IMR-90 (cell line): ENCODE results near the gene IKBKE. TPM values are rescaled to one million over a fixed set of nuclear protein-coding genes. Genes with fewer than 3 reads are reported as not detected.

Experiments
- ATAC-seq: fragments of 200-7000 bp; cut with Tn5 transposase; 2 replicates; pipeline ENCODE4 v1.9.1; 2020; ENCODE audit warnings: low read depth, mild to moderate bottlenecking, moderate library complexity
- BruUV-seq: library from RNA; stranded (reverse); fragments of 400-500 nt; replicated peaks from 2 replicates; lab custom pipeline; 2021; lab: Mats Ljungman, UMichigan
- CTCF ChIA-PET: fragments of 300-600 bp; formaldehyde crosslinking; extraction: SDS; loops from one replicate; lab custom pipeline; 2021; ENCODE audit warnings: antibody characterized with exemption; lab: Yijun Ruan, JAX
- POLR2A ChIA-PET: fragments of 300-600 bp; sonication (Branson Sonifier 250); formaldehyde crosslinking; loops from one replicate; lab custom pipeline; 2022; ENCODE audit warnings: antibody characterized with exemption; ENCODE audit not compliant: unreplicated experiment; lab: Charles Lee
- DNase-seq: peaks from one replicate; pipeline ENCODE4 v3.0.0; 2013
- H2AFZ ChIP-seq: replicated peaks from 2 replicates; pipeline ENCODE3; 2013; ENCODE audit warnings: low read length, mild to moderate bottlenecking; ENCODE audit not compliant: poor library complexity
- H2AK5ac ChIP-seq: 2 replicates; pipeline ENCODE4 v1.6.1; 2013; ENCODE audit warnings: low read depth, low read length, inconsistent platforms
- H2AK9ac ChIP-seq: replicated peaks from 2 replicates; pipeline ENCODE3; 2013; ENCODE audit warnings: mild to moderate bottlenecking, low read depth, low read length, moderate library complexity; ENCODE audit not compliant: poor library complexity
- H2BK120ac ChIP-seq: 2 replicates; pipeline ENCODE4 v1.6.1; 2013; ENCODE audit warnings: low read depth, low read length, inconsistent platforms
- H2BK15ac ChIP-seq: 3 replicates; pipeline ENCODE4 v1.6.1; 2013; ENCODE audit warnings: low read depth, low read length, inconsistent platforms
- H2BK20ac ChIP-seq: 2 replicates; pipeline ENCODE4 v1.6.1; 2013; ENCODE audit warnings: low read depth, mild to moderate bottlenecking, inconsistent platforms, low read length, moderate library complexity
- H2BK5ac ChIP-seq: 2 replicates; pipeline ENCODE4 v1.6.1; 2013; ENCODE audit warnings: mild to moderate bottlenecking, low read depth, low read length, inconsistent platforms; ENCODE audit not compliant: poor library complexity, severe bottlenecking
- H3K14ac ChIP-seq: replicated peaks from 2 replicates; pipeline ENCODE4 v1.6.1; 2013; ENCODE audit warnings: low read depth, low read length, inconsistent platforms
- H3K18ac ChIP-seq: 2 replicates; pipeline ENCODE4 v1.6.1; 2013; ENCODE audit warnings: low read depth, low read length, control low read depth
- H3K23ac ChIP-seq: 2 replicates; pipeline ENCODE4 v1.6.1; 2013; ENCODE audit warnings: low read depth, low read length, inconsistent platforms
- H3K27ac ChIP-seq: 2 replicates; pipeline ENCODE4 v1.5.1; 2013; ENCODE audit warnings: mild to moderate bottlenecking, control low read depth, low read length; ENCODE audit not compliant: insufficient read depth
- H3K27me3 ChIP-seq: 2 replicates; pipeline ENCODE4 v1.6.1; 2013; ENCODE audit warnings: low read length; ENCODE audit not compliant: control insufficient read depth, insufficient read depth
- H3K36me3 ChIP-seq: 2 replicates; pipeline ENCODE4 v1.6.1; 2013; ENCODE audit warnings: low read length, mixed read lengths; ENCODE audit not compliant: control insufficient read depth, insufficient read depth
- H3K4ac ChIP-seq: 2 replicates; pipeline ENCODE4 v1.6.1; 2013; ENCODE audit warnings: low read depth, low read length, inconsistent platforms
- H3K4me1 ChIP-seq: 2 replicates; pipeline ENCODE4 v1.6.1; 2013; ENCODE audit warnings: low read length, mixed read lengths; ENCODE audit not compliant: control insufficient read depth, insufficient read depth
- H3K4me2 ChIP-seq: 2 replicates; pipeline ENCODE4 v1.6.1; 2013; ENCODE audit warnings: low read depth, mild to moderate bottlenecking, control low read depth, low read length, moderate library complexity
- H3K4me3 ChIP-seq: 2 replicates; pipeline ENCODE4 v1.5.1; 2013; ENCODE audit warnings: low read depth, mild to moderate bottlenecking, control low read depth, low read length, moderate library complexity; ENCODE audit not compliant: insufficient read depth
- H3K56ac ChIP-seq: 2 replicates; pipeline ENCODE4 v1.6.1; 2013; ENCODE audit warnings: low read length, inconsistent platforms; ENCODE audit not compliant: insufficient read depth; ENCODE audit errors: extremely low read depth
- H3K79me1 ChIP-seq, 2 experiments: 2 replicates each; pipeline ENCODE4 v1.6.1; 2013; ENCODE audit warnings: low read length in 2 of 2, inconsistent platforms in 1 of 2, low read depth in 1 of 2
- H3K9ac ChIP-seq: 2 replicates; pipeline ENCODE4 v1.6.1; 2013; ENCODE audit warnings: low read depth, low read length, control low read depth
- H3K9me1 ChIP-seq: 2 replicates; pipeline ENCODE4 v1.6.1; 2013; ENCODE audit warnings: low read length, inconsistent platforms; ENCODE audit not compliant: insufficient read depth
- H3K9me3 ChIP-seq: 2 replicates; pipeline ENCODE4 v1.6.1; 2013; ENCODE audit warnings: low read length; ENCODE audit not compliant: control insufficient read depth, insufficient read depth
- H4K20me1 ChIP-seq: 2 replicates; pipeline ENCODE4 v1.6.1; 2013; ENCODE audit warnings: low read length, inconsistent platforms; ENCODE audit not compliant: insufficient read depth
- H4K5ac ChIP-seq: 2 replicates; pipeline ENCODE4 v1.6.1; 2013; ENCODE audit warnings: mild to moderate bottlenecking, low read depth, low read length, control low read depth
- H4K8ac ChIP-seq, 2 experiments: 2 replicates each; pipeline ENCODE4 v1.6.1; 2013; ENCODE audit warnings: low read depth in 2 of 2, low read length in 2 of 2, control low read depth in 1 of 2, inconsistent platforms in 1 of 2
- H4K91ac ChIP-seq: 2 replicates; pipeline ENCODE4 v1.6.1; 2013; ENCODE audit warnings: low read depth, low read length, inconsistent platforms; ENCODE audit not compliant: insufficient read depth
- BHLHE40 ChIP-seq: fragments of 150-350 bp; IDR thresholded peaks from 2 replicates; pipeline ENCODE4 v1.6.1; 2016; ENCODE audit warnings: mild to moderate bottlenecking, low read depth, low read length
- CEBPB ChIP-seq: IDR thresholded peaks from 2 replicates; pipeline ENCODE4 v1.6.1; 2012; ENCODE audit warnings: low read depth, low read length, improper control_type of control experiment
- CHD1 ChIP-seq: IDR thresholded peaks from 2 replicates; pipeline ENCODE4 v1.6.1; 2012; ENCODE audit warnings: low read depth, low read length, improper control_type of control experiment
- FOS ChIP-seq: fragments of 150-350 bp; IDR thresholded peaks from 2 replicates; pipeline ENCODE4 v1.6.1; 2016; ENCODE audit warnings: low read depth, low read length
- MAZ ChIP-seq: IDR thresholded peaks from 2 replicates; pipeline ENCODE4 v1.6.1; 2012; ENCODE audit warnings: low read depth, mild to moderate bottlenecking, low read length, improper control_type of control experiment, moderate library complexity, borderline replicate concordance
- NFE2L2 ChIP-seq: fragments of 150-350 bp; IDR thresholded peaks from 2 replicates; pipeline ENCODE4 v1.6.1; 2016; ENCODE audit warnings: low read depth, mild to moderate bottlenecking, low read length
- POLR2A ChIP-seq: IDR thresholded peaks from 2 replicates; pipeline ENCODE4 v1.6.1; 2012; ENCODE audit warnings: mild to moderate bottlenecking, low read depth, low read length
- RAD21 ChIP-seq: IDR thresholded peaks from 2 replicates; pipeline ENCODE4 v1.6.1; 2012; ENCODE audit warnings: low read length, improper control_type of control experiment
- RCOR1 ChIP-seq: IDR thresholded peaks from 2 replicates; pipeline ENCODE4 v1.6.1; 2012; ENCODE audit warnings: mild to moderate bottlenecking, low read length, improper control_type of control experiment; ENCODE audit not compliant: insufficient replicate concordance
- RFX5 ChIP-seq: IDR thresholded peaks from 2 replicates; pipeline ENCODE4 v1.8.0; 2012; ENCODE audit warnings: low read depth, mild to moderate bottlenecking, low read length, moderate library complexity
- SMC3 ChIP-seq: fragments of 150-350 bp; IDR thresholded peaks from 2 replicates; pipeline ENCODE4 v1.6.1; 2016; ENCODE audit warnings: low read depth, mild to moderate bottlenecking, antibody characterized with exemption, low read length, moderate library complexity
- WGBS, 2 experiments: methylation state at CpG; one replicate each; pipeline versions ENCODE4 v1.1.5 to v1.1.7; 2013; ENCODE audit warnings: missing lambda C conversion rate in 2 of 2; ENCODE audit not compliant: insufficient read length in 1 of 2; ENCODE audit errors: extremely low coverage in 2 of 2; 5-methylcytosine and 5-hydroxymethylcytosine counted together
- dilution Hi-C: fragments of 300-500 bp; cut with HindIII; formaldehyde crosslinking; loops from one replicate; pipeline ENCODE4 v1.14.3; 2018; ENCODE audit warnings: low sequenced_read_pairs; ENCODE audit not compliant: unreplicated experiment
- in situ Hi-C: fragments of 300-500 bp; cut with MboI; formaldehyde crosslinking; loops from 3 replicates; pipeline ENCODE4 v1.14.3; 2019; ENCODE audit warnings: low sequenced_read_pairs, inconsistent platforms, mixed read lengths
- intact Hi-C: fragments of 100-400 bp; cut with micrococcal nuclease; formaldehyde crosslinking; loops from 2 replicates; pipeline ENCODE4 v1.10.0; 2022
- polyA plus RNA-seq, 3 experiments: library from polyadenylated mRNA; depleted of rRNA; stranded (reverse); fragments of >200 nt; gene quantifications; 2 replicates each; pipeline ENCODE4 v1.2.3, GENCODE V29; 2012; ENCODE audit warnings: low replicate concordance in 1 of 3
- total RNA-seq: library from RNA; depleted of rRNA; stranded (reverse); fragments of >200 nt; gene quantifications from 2 replicates; pipeline ENCODE4 v1.2.3, GENCODE V29; 2012
- TF ChIP-seq, protein P1 (sequence below): fragments of 150-350 bp; IDR thresholded peaks from 2 replicates; pipeline ENCODE4 v1.6.1; 2016; ENCODE audit warnings: low read depth, mild to moderate bottlenecking, low read length, moderate library complexity, borderline replicate concordance
- TF ChIP-seq, protein P2 (sequence below): fragments of 150-350 bp; IDR thresholded peaks from 2 replicates; pipeline ENCODE4 v1.6.1; 2017; ENCODE audit warnings: mild to moderate bottlenecking, antibody characterized with exemption, low read length, low read depth

Gene IKBKE
- total and polyA plus RNA-seq, 2 of the 4 experiments (the other 2 are of a cell fraction) = 20.3 to 24.0 TPM

DNA sequence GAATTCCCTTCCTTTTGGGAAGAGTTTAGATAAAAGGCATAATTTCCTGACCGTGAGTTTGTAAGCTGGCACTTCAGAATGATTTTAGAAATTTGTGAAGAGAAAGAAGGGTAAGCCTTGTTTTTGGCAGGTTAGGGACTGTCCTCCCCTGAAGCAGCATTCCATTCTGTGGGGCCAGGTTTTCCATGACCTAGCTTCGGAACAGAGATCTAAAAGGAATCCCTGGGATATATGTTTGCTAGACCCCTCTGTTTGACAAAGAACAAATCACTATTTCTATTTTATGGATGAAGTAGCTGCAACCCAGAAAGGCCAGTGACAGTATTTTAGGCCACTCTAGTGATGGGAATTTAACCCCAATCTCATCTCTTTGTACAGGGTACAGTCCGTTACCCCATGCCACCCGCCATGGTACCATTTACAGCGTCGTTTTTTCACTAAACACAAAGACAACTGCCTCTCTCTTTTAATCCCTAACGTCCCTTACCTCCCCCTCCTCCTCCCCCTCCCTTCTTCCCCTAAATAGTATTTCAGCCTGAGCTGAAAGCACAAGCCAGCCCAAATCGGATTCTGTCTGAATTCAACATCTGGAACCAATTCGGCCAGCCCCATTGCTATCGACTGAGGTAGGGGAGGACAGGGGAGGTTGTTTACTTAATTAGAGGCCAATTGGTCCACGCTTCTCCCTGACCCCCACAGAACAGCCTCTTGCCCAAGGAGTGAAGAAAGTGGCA, 23.4 kb upstream of the IKBKE start:
- POLR2A ChIA-PET = no interaction called here
- H3K9me3 ChIP-seq = no peaks in the 10 kb centered on the region
- peaks cover 0 to 10% of the 10 kb centered on the region in 2 experiments; a peak in 2 of 4 replicates for H3K79me1 ChIP-seq
- peaks cover 16% of the 10 kb centered on the region for H3K9me1 ChIP-seq
- no peaks in the 10 kb centered on the region for H3K27me3 ChIP-seq
- H2BK15ac ChIP-seq = no peak overlapping the region
- peaks cover 53% of the 10 kb centered on the region for H3K36me3 ChIP-seq
- no peak overlapping the region for H3K4me2 ChIP-seq
- no peak overlapping the region for H2BK20ac ChIP-seq
- H3K27ac ChIP-seq = no peak overlapping the region
- TF ChIP-seq BHLHE40 (no peak), CEBPB (no peak), POLR2A (no peak), NFE2L2 (no peak), FOS (no peak), MAZ (no peak), RCOR1 (no peak), RFX5 (no peak), SMC3 (no peak), CHD1 (no peak), RAD21 (no peak)
- TF ChIP-seq, protein P1, sequence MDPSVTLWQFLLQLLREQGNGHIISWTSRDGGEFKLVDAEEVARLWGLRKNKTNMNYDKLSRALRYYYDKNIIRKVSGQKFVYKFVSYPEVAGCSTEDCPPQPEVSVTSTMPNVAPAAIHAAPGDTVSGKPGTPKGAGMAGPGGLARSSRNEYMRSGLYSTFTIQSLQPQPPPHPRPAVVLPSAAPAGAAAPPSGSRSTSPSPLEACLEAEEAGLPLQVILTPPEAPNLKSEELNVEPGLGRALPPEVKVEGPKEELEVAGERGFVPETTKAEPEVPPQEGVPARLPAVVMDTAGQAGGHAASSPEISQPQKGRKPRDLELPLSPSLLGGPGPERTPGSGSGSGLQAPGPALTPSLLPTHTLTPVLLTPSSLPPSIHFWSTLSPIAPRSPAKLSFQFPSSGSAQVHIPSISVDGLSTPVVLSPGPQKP = no peak
- TF ChIP-seq, protein P2, sequence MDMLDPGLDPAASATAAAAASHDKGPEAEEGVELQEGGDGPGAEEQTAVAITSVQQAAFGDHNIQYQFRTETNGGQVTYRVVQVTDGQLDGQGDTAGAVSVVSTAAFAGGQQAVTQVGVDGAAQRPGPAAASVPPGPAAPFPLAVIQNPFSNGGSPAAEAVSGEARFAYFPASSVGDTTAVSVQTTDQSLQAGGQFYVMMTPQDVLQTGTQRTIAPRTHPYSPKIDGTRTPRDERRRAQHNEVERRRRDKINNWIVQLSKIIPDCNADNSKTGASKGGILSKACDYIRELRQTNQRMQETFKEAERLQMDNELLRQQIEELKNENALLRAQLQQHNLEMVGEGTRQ = no peak
- no peak overlapping the region for H2AK5ac ChIP-seq
- no peak overlapping the region for H4K8ac ChIP-seq
- no TSS peak for BruUV-seq
- H2AFZ ChIP-seq = no peak overlapping the region
- no peak overlapping the region for H3K9ac ChIP-seq
- H2AK9ac ChIP-seq = no peak overlapping the region
- ATAC-seq = no peak
- no peak overlapping the region for H3K18ac ChIP-seq
- H3K14ac ChIP-seq = no peak overlapping the region
- no CpG with 5 or more reads among the region's 11 CpGs for WGBS, 2 experiments
- H3K4me1 ChIP-seq = peaks cover 5% of the 10 kb centered on the region
- no peak overlapping the region for H3K4me3 ChIP-seq
- no peak overlapping the region for H2BK5ac ChIP-seq
- DNase-seq = no peak
- peaks cover 9% of the 10 kb centered on the region; the same call in 1 of the 2 replicates for H4K20me1 ChIP-seq
- H3K56ac ChIP-seq = no peak overlapping the region
- H3K23ac ChIP-seq = no peak overlapping the region
- dilution Hi-C loops = no loop called here
- in situ Hi-C loops = no loop called here
- no peak overlapping the region for H4K5ac ChIP-seq
- intact Hi-C loops = no loop called here
- no peak overlapping the region for H3K4ac ChIP-seq
- CTCF ChIA-PET = interaction anchor here (1.2 kb wide), 1 partner anchor 15 kb away, joined by 6 read pairs; no protein-coding TSS in a partner anchor
- no peak overlapping the region for H4K91ac ChIP-seq
- H2BK120ac ChIP-seq = no peak overlapping the region
